Endodermal cell (in vitro differentiated cells): ENCODE measurements around the gene TSC1. TPM values are rescaled to one million over a fixed set of nuclear protein-coding genes. Genes with fewer than 3 reads are reported as not detected.

Experiments used
- DNase-seq: peaks from one replicate; pipeline ENCODE4 v3.0.0-alpha.2; 2017
- H3K27ac ChIP-seq: 2 replicates; pipeline ENCODE4 v1.5.1; 2013; ENCODE audit warnings: mild to moderate bottlenecking, low read depth, low read length, moderate library complexity
- H3K27me3 ChIP-seq: 2 replicates; pipeline ENCODE4 v1.6.1; 2013; ENCODE audit warnings: mild to moderate bottlenecking, low read length, moderate library complexity; ENCODE audit not compliant: insufficient read depth, control insufficient read depth, poor library complexity, severe bottlenecking
- H3K36me3 ChIP-seq: 2 replicates; pipeline ENCODE4 v1.7.0; 2013; ENCODE audit warnings: mild to moderate bottlenecking, low read length, moderate library complexity; ENCODE audit not compliant: control insufficient read depth, insufficient read depth
- H3K4me1 ChIP-seq: one replicate; pipeline ENCODE4 v1.7.0; 2013; ENCODE audit warnings: low read length; ENCODE audit not compliant: control insufficient read depth, insufficient read depth
- H3K4me3 ChIP-seq: 2 replicates; pipeline ENCODE4 v1.5.1; 2013; ENCODE audit warnings: mild to moderate bottlenecking, low read length, moderate library complexity
- H3K9ac ChIP-seq: 2 replicates; pipeline ENCODE4 v1.6.1; 2013; ENCODE audit warnings: mild to moderate bottlenecking, low read length, moderate library complexity; ENCODE audit not compliant: poor library complexity, severe bottlenecking; ENCODE audit errors: extremely low read depth
- H3K9me3 ChIP-seq: 2 replicates; pipeline ENCODE4 v1.6.1; 2013; ENCODE audit warnings: mild to moderate bottlenecking, low read length, moderate library complexity; ENCODE audit not compliant: control insufficient read depth
- H3K27ac Mint-ChIP-seq: 2 replicates; pipeline ENCODE4 v1.8.0; 2020; ENCODE audit warnings: mixed read lengths
- H3K27me3 Mint-ChIP-seq: 2 replicates; pipeline ENCODE4 v1.8.0; 2021; ENCODE audit warnings: mild to moderate bottlenecking, mixed read lengths; ENCODE audit not compliant: insufficient read depth
- H3K36me3 Mint-ChIP-seq: 2 replicates; pipeline ENCODE4 v1.8.0; 2020; ENCODE audit warnings: low read depth, mixed read lengths
- H3K4me1 Mint-ChIP-seq: 2 replicates; pipeline ENCODE4 v1.8.0; 2020; ENCODE audit warnings: mixed read lengths
- H3K4me3 Mint-ChIP-seq: 2 replicates; pipeline ENCODE4 v1.8.0; 2020; ENCODE audit warnings: mild to moderate bottlenecking, moderate library complexity, mixed read lengths
- H3K9me3 Mint-ChIP-seq: 2 replicates; pipeline ENCODE4 v1.8.0; 2020; ENCODE audit warnings: mild to moderate bottlenecking, mixed read lengths
- CTCF ChIP-seq: fragments of 200-600 bp; sonication (generic); conservative IDR thresholded peaks from 2 replicates; pipeline ENCODE4 v1.5.0; 2021; ENCODE audit warnings: antibody characterized with exemption, mild to moderate bottlenecking
- WGBS, 2 experiments: methylation state at CpG; one replicate each; pipeline versions ENCODE4 v1.1.5 to v1.1.7; 2013; ENCODE audit warnings: missing lambda C conversion rate in 2 of 2, mixed read lengths in 1 of 2; ENCODE audit not compliant: insufficient coverage in 1 of 2, insufficient read length in 1 of 2; 5-methylcytosine and 5-hydroxymethylcytosine counted together
- total RNA-seq, 2 donors: library from RNA; stranded (reverse); fragmentation: NEBNext Ultra II Directional in 1 of 2; extraction: Animal tissue kit (Norgen Biotek cat#: 25700) in 1 of 2; gene quantifications; 2 replicates in 1 of 2; 3 replicates in 1 of 2; pipeline ENCODE4 v1.2.1, GENCODE V29; 2021

The TSC1 gene
- total RNA-seq, 2 donors from 2014 or later = 67.8 to 72.9 TPM

GRCh38 chr9:132914924-132915323 is 29.5 kb downstream of the TSC1 start:
- peaks cover 62% of the 10 kb centered on the region for H3K36me3 Mint-ChIP-seq

GRCh38 chr9:132912131-132912530 is 32.3 kb downstream of the TSC1 start:
- no peak overlapping the region for H3K9ac ChIP-seq
- peaks cover 77% of the 10 kb centered on the region for H3K36me3 ChIP-seq
- Mint-ChIP-seq H3K9me3 (no peaks in the 10 kb centered on the region), H3K4me1 (no peaks in the 10 kb centered on the region), H3K36me3 (peaks cover 65% of the 10 kb centered on the region), H3K27me3 (no peaks in the 10 kb centered on the region), H3K4me3 (no peak overlapping the region), H3K27ac (no peak overlapping the region)
- no peak for DNase-seq
- no peak overlapping the region for H3K4me3 ChIP-seq
- no peaks in the 10 kb centered on the region for H3K27me3 ChIP-seq
- H3K4me1 ChIP-seq = no peaks in the 10 kb centered on the region
- H3K27ac ChIP-seq = no peak overlapping the region
- WGBS, 2 experiments = 98 to 100% methylated on average over 1 to 4 of the region's 4 CpGs
- no peaks in the 10 kb centered on the region for H3K9me3 ChIP-seq
- no peak for TF ChIP-seq CTCF

More at GRCh38 chr9:132914924-132915323, 29.5 kb downstream of the TSC1 start:
- H3K36me3 ChIP-seq = peaks cover 83% of the 10 kb centered on the region
- no peak overlapping the region for H3K9ac ChIP-seq
- no peak overlapping the region for H3K27ac ChIP-seq
- Mint-ChIP-seq H3K27ac (no peak overlapping the region), H3K4me1 (no peaks in the 10 kb centered on the region), H3K27me3 (no peaks in the 10 kb centered on the region), H3K4me3 (no peak overlapping the region), H3K9me3 (no peaks in the 10 kb centered on the region)
- H3K4me1 ChIP-seq = no peaks in the 10 kb centered on the region
- no peaks in the 10 kb centered on the region for H3K27me3 ChIP-seq
- no peak overlapping the region for H3K4me3 ChIP-seq
- WGBS, 2 experiments = 94 to 96% methylated on average over 3 to 6 of the region's 6 CpGs
- TF ChIP-seq CTCF = no peak
- DNase-seq = no peak
- no peaks in the 10 kb centered on the region for H3K9me3 ChIP-seq

GRCh38 chr9:132910376-132910775 is 34.0 kb downstream of the TSC1 start:
- TF ChIP-seq CTCF = no peak
- Histone ChIP-seq H3K4me1 (no peaks in the 10 kb centered on the region), H3K9ac (no peak overlapping the region), H3K4me3 (no peak overlapping the region), H3K27ac (no peak overlapping the region), H3K9me3 (no peaks in the 10 kb centered on the region), H3K27me3 (no peaks in the 10 kb centered on the region), H3K36me3 (peaks cover 64% of the 10 kb centered on the region)
- 96 to 100% methylated on average over 3 to 6 of the region's 6 CpGs for WGBS, 2 experiments
- H3K27me3 Mint-ChIP-seq = no peaks in the 10 kb centered on the region
- H3K36me3 Mint-ChIP-seq = peaks cover 59% of the 10 kb centered on the region
- H3K27ac Mint-ChIP-seq = no peak overlapping the region
- H3K4me1 Mint-ChIP-seq = no peaks in the 10 kb centered on the region
- no peak for DNase-seq
- no peak overlapping the region for H3K4me3 Mint-ChIP-seq
- no peaks in the 10 kb centered on the region for H3K9me3 Mint-ChIP-seq
